GM23248 (cell line): ENCODE results near the gene OSBPL5. TPM values are rescaled to one million over a fixed set of nuclear protein-coding genes. Genes with fewer than 3 reads are reported as not detected.

Experiments
- DNase-seq: peaks from one replicate; pipeline ENCODE4 v3.0.0-alpha.2; 2015
- H2AFZ ChIP-seq: fragments of 200-600 bp; sonication (generic); 2 replicates; pipeline ENCODE4 v1.6.1; 2016; ENCODE audit warnings: antibody characterized with exemption
- H3F3A ChIP-seq: fragments of 200-600 bp; sonication (generic); 2 replicates; pipeline ENCODE4 v1.6.1; 2016; ENCODE audit warnings: mild to moderate bottlenecking, antibody characterized with exemption, mixed run types; ENCODE audit not compliant: insufficient read depth
- H3K27ac ChIP-seq: fragments of 200-600 bp; sonication (generic); 2 replicates; pipeline ENCODE4 v1.5.1; 2016; ENCODE audit warnings: mild to moderate bottlenecking
- H3K27me3 ChIP-seq: fragments of 200-600 bp; sonication (generic); replicated peaks from 2 replicates; pipeline ENCODE4 v1.6.1; 2016; ENCODE audit warnings: mild to moderate bottlenecking; ENCODE audit not compliant: insufficient read depth
- H3K36me3 ChIP-seq: fragments of 200-600 bp; sonication (generic); 2 replicates; pipeline ENCODE4 v1.6.1; 2016; ENCODE audit warnings: low read depth, mild to moderate bottlenecking
- H3K4me1 ChIP-seq: fragments of 200-600 bp; sonication (generic); 2 replicates; pipeline ENCODE4 v1.6.1; 2016; ENCODE audit warnings: mild to moderate bottlenecking; ENCODE audit not compliant: insufficient read depth
- H3K4me2 ChIP-seq: fragments of 200-600 bp; sonication (generic); one replicate; pipeline ENCODE4 v1.6.1; 2016; ENCODE audit warnings: mild to moderate bottlenecking; ENCODE audit not compliant: unreplicated experiment
- H3K4me3 ChIP-seq: fragments of 200-600 bp; sonication (generic); 2 replicates; pipeline ENCODE4 v1.5.1; 2016; ENCODE audit warnings: mild to moderate bottlenecking
- H3K79me2 ChIP-seq: fragments of 200-600 bp; sonication (generic); 2 replicates; pipeline ENCODE4 v1.6.1; 2016; ENCODE audit warnings: mild to moderate bottlenecking; ENCODE audit not compliant: insufficient read depth
- H3K9ac ChIP-seq: fragments of 200-600 bp; sonication (generic); 2 replicates; pipeline ENCODE4 v1.6.1; 2016; ENCODE audit warnings: mild to moderate bottlenecking
- H3K9me2 ChIP-seq: fragments of 200-600 bp; sonication (generic); 2 replicates; pipeline ENCODE4 v1.6.1; 2016; ENCODE audit warnings: mixed run types, mild to moderate bottlenecking, moderate library complexity; ENCODE audit not compliant: insufficient read depth
- H3K9me3 ChIP-seq: fragments of 200-600 bp; sonication (generic); one replicate; pipeline ENCODE4 v1.6.1; 2017; ENCODE audit warnings: low read depth
- H4K20me1 ChIP-seq: fragments of 200-600 bp; sonication (generic); 2 replicates; pipeline ENCODE4 v1.6.0; 2016; ENCODE audit not compliant: insufficient read depth
- EZH2 ChIP-seq: fragments of 200-600 bp; sonication (generic); IDR thresholded peaks from 2 replicates; pipeline ENCODE4 v1.6.1; 2018; ENCODE audit warnings: antibody characterized with exemption, mild to moderate bottlenecking; ENCODE audit not compliant: insufficient read depth, poor library complexity, severe bottlenecking
- EZH2phosphoT487 ChIP-seq: fragments of 200-600 bp; sonication (generic); IDR thresholded peaks from 2 replicates; pipeline ENCODE4 v1.6.1; 2018; ENCODE audit warnings: antibody characterized with exemption, moderate library complexity, mild to moderate bottlenecking, low read depth; ENCODE audit not compliant: insufficient read depth
- WGBS, 2 experiments: methylation state at CpG; one replicate each; pipeline ENCODE4 v1.1.6; 2015 to 2017; ENCODE audit warnings: low lambda C conversion rate in 2 of 2, low coverage in 1 of 2; ENCODE audit errors: missing lambda C conversion rate in 2 of 2; 5-methylcytosine and 5-hydroxymethylcytosine counted together
- in situ Hi-C: fragments of 300-500 bp; cut with MboI; formaldehyde crosslinking; loops from 2 replicates; pipeline ENCODE4 v1.15.0; 2020
- polyA plus RNA-seq: library from polyadenylated mRNA; unstranded; fragments of >200 nt; fragmentation: Nextera tagmentation; extraction: Ambion mirVana; gene quantifications from 2 replicates; pipeline ENCODE4 v1.2.1, GENCODE V29; 2016
- total RNA-seq: library from RNA; depleted of rRNA; stranded (reverse); fragments of >200 nt; shearing (Covaris generic); gene quantifications from 2 replicates; pipeline ENCODE4 v1.2.3, GENCODE V29; 2014

Gene OSBPL5
- total and polyA plus RNA-seq, 2 experiments from 2014 or later = 27.9 to 57.6 TPM

- Histone ChIP-seq H3K79me2 (no peaks in the 10 kb centered on the region), H3K9me2 (no peaks in the 10 kb centered on the region), H2AFZ (no peak overlapping the region), H3K27ac (no peak overlapping the region), H4K20me1 (no peaks in the 10 kb centered on the region), H3K9me3 (no peaks in the 10 kb centered on the region), H3F3A (no peaks in the 10 kb centered on the region), H3K4me2 (no peak overlapping the region), H3K9ac (no peak overlapping the region), H3K4me3 (no peak overlapping the region), H3K4me1 (no peaks in the 10 kb centered on the region), H3K27me3 (0 out of 2 replicates have a peak, but pooled peaks cover 19% of the 10 kb centered on the region), H3K36me3 (no peaks in the 10 kb centered on the region)
- WGBS, 2 experiments = 70 to 74% methylated on average over 17 of the region's 17 CpGs
- in situ Hi-C loops = no loop called here
- no peak for TF ChIP-seq EZH2phosphoT487
- no peak for TF ChIP-seq EZH2
- DNase-seq = no peak
Measured at GRCh38 chr11:3188496-3189195, 23.5 kb upstream of the OSBPL5 start.

GRCh38 chr11:3186166-3186953 lies 21.2 kb upstream of the OSBPL5 start:
- 46 to 47% methylated on average over 11 of the region's 11 CpGs for WGBS, 2 experiments
- no peak for TF ChIP-seq EZH2phosphoT487
- no peak for TF ChIP-seq EZH2

GRCh38 chr11:3184732-3185347 lies 19.7 kb upstream of the OSBPL5 start:
- no peaks in the 10 kb centered on the region for H4K20me1 ChIP-seq
- in situ Hi-C loops = no loop called here
- WGBS, 2 experiments = 68 to 72% methylated on average over 11 of the region's 11 CpGs
- no peak overlapping the region for H2AFZ ChIP-seq
- no peaks in the 10 kb centered on the region for H3K79me2 ChIP-seq
- H3K9me3 ChIP-seq = no peaks in the 10 kb centered on the region
- H3K4me3 ChIP-seq = no peak overlapping the region
- no peaks in the 10 kb centered on the region for H3K36me3 ChIP-seq
- H3K9me2 ChIP-seq = no peaks in the 10 kb centered on the region
- no peak overlapping the region for H3K4me2 ChIP-seq
- H3K9ac ChIP-seq = no peak overlapping the region
- no peak overlapping the region for H3K27ac ChIP-seq
- peaks cover 8% of the 10 kb centered on the region; the same call in 1 of the 2 replicates for H3K27me3 ChIP-seq
- no peak for DNase-seq
- no peaks in the 10 kb centered on the region for H3F3A ChIP-seq
- TF ChIP-seq EZH2phosphoT487 = no peak
- TF ChIP-seq EZH2 = no peak
- no peaks in the 10 kb centered on the region for H3K4me1 ChIP-seq

More at GRCh38 chr11:3186166-3186953, 21.2 kb upstream of the OSBPL5 start:
- no peak overlapping the region for H2AFZ ChIP-seq
- no peaks in the 10 kb centered on the region for H3K4me1 ChIP-seq
- no peaks in the 10 kb centered on the region for H4K20me1 ChIP-seq
- no peaks in the 10 kb centered on the region for H3K9me3 ChIP-seq
- no peak overlapping the region for H3K4me3 ChIP-seq
- H3K4me2 ChIP-seq = no peak overlapping the region
- no peak for DNase-seq
- no peak overlapping the region for H3K27ac ChIP-seq
- no peaks in the 10 kb centered on the region for H3K79me2 ChIP-seq
- H3K9ac ChIP-seq = no peak overlapping the region
- no peaks in the 10 kb centered on the region for H3K9me2 ChIP-seq
- 0 out of 2 replicates have a peak, but pooled peaks cover 8% of the 10 kb centered on the region for H3K27me3 ChIP-seq
- no peaks in the 10 kb centered on the region for H3F3A ChIP-seq
- in situ Hi-C loops = no loop called here
- no peaks in the 10 kb centered on the region for H3K36me3 ChIP-seq

- no peak overlapping the region for H2AFZ ChIP-seq
- no peaks in the 10 kb centered on the region for H3K79me2 ChIP-seq
- H3K4me2 ChIP-seq = no peak overlapping the region
- in situ Hi-C loops = no loop called here
- H3K9me3 ChIP-seq = no peaks in the 10 kb centered on the region
- H3K4me3 ChIP-seq = no peak overlapping the region
- H3K4me1 ChIP-seq = peaks cover under 1% of the 10 kb centered on the region; the same call in 1 of the 2 replicates
- no peaks in the 10 kb centered on the region for H3K36me3 ChIP-seq
- WGBS, 2 experiments = 70 to 72% methylated on average over 6 of the region's 6 CpGs
- no peaks in the 10 kb centered on the region for H3K9me2 ChIP-seq
- TF ChIP-seq EZH2phosphoT487 = no peak
- TF ChIP-seq EZH2 = no peak
- no peaks in the 10 kb centered on the region for H3F3A ChIP-seq
- DNase-seq = no peak
- no peak overlapping the region for H3K27ac ChIP-seq
- H4K20me1 ChIP-seq = no peaks in the 10 kb centered on the region
- H3K9ac ChIP-seq = no peak overlapping the region
- H3K27me3 ChIP-seq = peaks cover 8% of the 10 kb centered on the region; the same call in 1 of the 2 replicates
Measured at GRCh38 chr11:3183523-3183922, 18.4 kb upstream of the OSBPL5 start.
